Parathyroid adenoma (tissue), 2 donors: Measurements from ENCODE around the gene RASAL2.

Source experiments
- H2AFZ ChIP-seq: fragments of 300-600 bp; sonication (generic); one replicate; pipeline ENCODE4 v1.7.0; 2017; ENCODE audit warnings: antibody characterized with exemption, mild to moderate bottlenecking
- H3K27ac ChIP-seq: fragments of 300-600 bp; sonication (generic); one replicate; pipeline ENCODE4 v1.7.0; 2017
- H3K27me3 ChIP-seq: fragments of 300-600 bp; sonication (generic); one replicate; pipeline ENCODE4 v1.7.0; 2017; ENCODE audit warnings: low read length; ENCODE audit not compliant: control insufficient read depth, insufficient read depth
- H3K36me3 ChIP-seq: fragments of 300-600 bp; sonication (generic); one replicate; pipeline ENCODE4 v1.7.0; 2017; ENCODE audit warnings: low read length; ENCODE audit not compliant: control insufficient read depth, insufficient read depth
- H3K4me1 ChIP-seq: fragments of 300-600 bp; sonication (generic); one replicate; pipeline ENCODE4 v1.7.0; 2017; ENCODE audit warnings: control low read depth
- H3K4me2 ChIP-seq: fragments of 300-600 bp; sonication (generic); one replicate; pipeline ENCODE4 v1.7.0; 2017; ENCODE audit warnings: low read length
- H3K4me3 ChIP-seq: fragments of 300-600 bp; sonication (generic); one replicate; pipeline ENCODE4 v1.7.0; 2017; ENCODE audit warnings: low read depth, low read length
- H3K79me2 ChIP-seq: fragments of 300-600 bp; sonication (generic); one replicate; pipeline ENCODE4 v1.7.0; 2017; ENCODE audit warnings: control low read depth
- H3K9ac ChIP-seq: fragments of 300-600 bp; sonication (generic); one replicate; pipeline ENCODE4 v1.7.0; 2017; ENCODE audit warnings: mild to moderate bottlenecking
- H3K9me3 ChIP-seq: fragments of 300-600 bp; sonication (generic); one replicate; pipeline ENCODE4 v1.7.0; 2017; ENCODE audit warnings: low read length; ENCODE audit not compliant: control insufficient read depth
- TF ChIP-seq, protein P1 (sequence below): fragments of 300-600 bp; sonication (generic); IDR thresholded peaks from one replicate; pipeline ENCODE4 v1.7.0; 2017; ENCODE audit warnings: antibody characterized with exemption, mild to moderate bottlenecking
- donor health status: primary hyperparathyroidism.

The RASAL2 gene

GRCh38 chr1:178493301-178493741 is 399.4 kb downstream of the RASAL2 start:
- Histone ChIP-seq H3K4me1 (no peaks in the 10 kb centered on the region), H3K9me3 (no peaks in the 10 kb centered on the region)

GRCh38 chr1:178494569-178494971 is 400.7 kb downstream of the RASAL2 start:
- Histone ChIP-seq H2AFZ (no peak overlapping the region), H3K4me3 (no peak overlapping the region), H3K4me1 (no peaks in the 10 kb centered on the region), H3K36me3 (no peaks in the 10 kb centered on the region), H3K4me2 (no peak overlapping the region), H3K9me3 (no peaks in the 10 kb centered on the region), H3K27ac (no peak overlapping the region), H3K79me2 (no peaks in the 10 kb centered on the region), H3K9ac (no peak overlapping the region), H3K27me3 (no peaks in the 10 kb centered on the region)
- TF ChIP-seq, protein P1, sequence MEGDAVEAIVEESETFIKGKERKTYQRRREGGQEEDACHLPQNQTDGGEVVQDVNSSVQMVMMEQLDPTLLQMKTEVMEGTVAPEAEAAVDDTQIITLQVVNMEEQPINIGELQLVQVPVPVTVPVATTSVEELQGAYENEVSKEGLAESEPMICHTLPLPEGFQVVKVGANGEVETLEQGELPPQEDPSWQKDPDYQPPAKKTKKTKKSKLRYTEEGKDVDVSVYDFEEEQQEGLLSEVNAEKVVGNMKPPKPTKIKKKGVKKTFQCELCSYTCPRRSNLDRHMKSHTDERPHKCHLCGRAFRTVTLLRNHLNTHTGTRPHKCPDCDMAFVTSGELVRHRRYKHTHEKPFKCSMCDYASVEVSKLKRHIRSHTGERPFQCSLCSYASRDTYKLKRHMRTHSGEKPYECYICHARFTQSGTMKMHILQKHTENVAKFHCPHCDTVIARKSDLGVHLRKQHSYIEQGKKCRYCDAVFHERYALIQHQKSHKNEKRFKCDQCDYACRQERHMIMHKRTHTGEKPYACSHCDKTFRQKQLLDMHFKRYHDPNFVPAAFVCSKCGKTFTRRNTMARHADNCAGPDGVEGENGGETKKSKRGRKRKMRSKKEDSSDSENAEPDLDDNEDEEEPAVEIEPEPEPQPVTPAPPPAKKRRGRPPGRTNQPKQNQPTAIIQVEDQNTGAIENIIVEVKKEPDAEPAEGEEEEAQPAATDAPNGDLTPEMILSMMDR, result no peak

More at GRCh38 chr1:178493301-178493741, 399.4 kb downstream of the RASAL2 start:
- H3K4me2 ChIP-seq, result no peak overlapping the region
- no peaks in the 10 kb centered on the region for H3K79me2 ChIP-seq
- H3K4me3 ChIP-seq, result no peak overlapping the region
- H3K27me3 ChIP-seq, result no peaks in the 10 kb centered on the region
- no peak overlapping the region for H3K27ac ChIP-seq
- no peak overlapping the region for H3K9ac ChIP-seq
- TF ChIP-seq, protein P1, result no peak
- H3K36me3 ChIP-seq, result no peaks in the 10 kb centered on the region
- no peak overlapping the region for H2AFZ ChIP-seq

- no peaks in the 10 kb centered on the region for H3K79me2 ChIP-seq
Observed at GRCh38 chr1:178495158-178495557, 401.3 kb downstream of the RASAL2 start.

GRCh38 chr1:178495741-178496409 is 402.0 kb downstream of the RASAL2 start:
- Histone ChIP-seq H3K79me2 (no peaks in the 10 kb centered on the region), H3K27ac (no peak overlapping the region), H2AFZ (no peak overlapping the region), H3K4me3 (no peak overlapping the region), H3K4me2 (no peak overlapping the region), H3K9me3 (no peaks in the 10 kb centered on the region), H3K4me1 (no peaks in the 10 kb centered on the region), H3K36me3 (no peaks in the 10 kb centered on the region), H3K9ac (no peak overlapping the region), H3K27me3 (no peaks in the 10 kb centered on the region)
- TF ChIP-seq, protein P1, result no peak

More at GRCh38 chr1:178495158-178495557, 401.3 kb downstream of the RASAL2 start:
- no peaks in the 10 kb centered on the region for H3K9me3 ChIP-seq
- no peak overlapping the region for H3K27ac ChIP-seq
- H3K4me2 ChIP-seq, result no peak overlapping the region
- no peak overlapping the region for H2AFZ ChIP-seq
- no peaks in the 10 kb centered on the region for H3K27me3 ChIP-seq
- H3K36me3 ChIP-seq, result no peaks in the 10 kb centered on the region
- TF ChIP-seq, protein P1, result no peak
- no peaks in the 10 kb centered on the region for H3K4me1 ChIP-seq
- no peak overlapping the region for H3K4me3 ChIP-seq
- H3K9ac ChIP-seq, result no peak overlapping the region
